VCaP (cell line): ENCODE measurements around the gene TAF5L.
"Not testable (repeated sequence)": the region's sequence is repeated elsewhere in the genome, so short reads cannot be mapped to it uniquely, and the experiment has no call there.

Experiments used
- H3K27ac ChIP-seq: fragments of 450-650 bp; 2 replicates; pipeline ENCODE4 v1.5.1; 2017
- TF ChIP-seq, protein P1 (sequence below): fragments of 450-650 bp; conservative IDR thresholded peaks from 2 replicates; pipeline ENCODE4 v1.5.1; 2017; ENCODE audit warnings: mild to moderate bottlenecking, moderate library complexity

The TAF5L gene

GRCh38 chr1:229625071-229625914, 629 bp downstream of the TAF5L start:
- TF ChIP-seq, protein P1, sequence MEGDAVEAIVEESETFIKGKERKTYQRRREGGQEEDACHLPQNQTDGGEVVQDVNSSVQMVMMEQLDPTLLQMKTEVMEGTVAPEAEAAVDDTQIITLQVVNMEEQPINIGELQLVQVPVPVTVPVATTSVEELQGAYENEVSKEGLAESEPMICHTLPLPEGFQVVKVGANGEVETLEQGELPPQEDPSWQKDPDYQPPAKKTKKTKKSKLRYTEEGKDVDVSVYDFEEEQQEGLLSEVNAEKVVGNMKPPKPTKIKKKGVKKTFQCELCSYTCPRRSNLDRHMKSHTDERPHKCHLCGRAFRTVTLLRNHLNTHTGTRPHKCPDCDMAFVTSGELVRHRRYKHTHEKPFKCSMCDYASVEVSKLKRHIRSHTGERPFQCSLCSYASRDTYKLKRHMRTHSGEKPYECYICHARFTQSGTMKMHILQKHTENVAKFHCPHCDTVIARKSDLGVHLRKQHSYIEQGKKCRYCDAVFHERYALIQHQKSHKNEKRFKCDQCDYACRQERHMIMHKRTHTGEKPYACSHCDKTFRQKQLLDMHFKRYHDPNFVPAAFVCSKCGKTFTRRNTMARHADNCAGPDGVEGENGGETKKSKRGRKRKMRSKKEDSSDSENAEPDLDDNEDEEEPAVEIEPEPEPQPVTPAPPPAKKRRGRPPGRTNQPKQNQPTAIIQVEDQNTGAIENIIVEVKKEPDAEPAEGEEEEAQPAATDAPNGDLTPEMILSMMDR: no peak
- peak overlapping the region; percentile 81 for H3K27ac ChIP-seq

- peak overlapping the region; percentile 81 for H3K27ac ChIP-seq
- TF ChIP-seq, protein P1: no peak
Measured at GRCh38 chr1:229624521-229625070, 1.3 kb downstream of the TAF5L start.

- peak overlapping the region; percentile 81 for H3K27ac ChIP-seq
- TF ChIP-seq, protein P1: no peak
Measured at GRCh38 chr1:229623838-229624237, 2.1 kb downstream of the TAF5L start.

- TF ChIP-seq, protein P1: no peak
Measured at GRCh38 chr1:229623225-229623624, 2.7 kb downstream of the TAF5L start.

DNA sequence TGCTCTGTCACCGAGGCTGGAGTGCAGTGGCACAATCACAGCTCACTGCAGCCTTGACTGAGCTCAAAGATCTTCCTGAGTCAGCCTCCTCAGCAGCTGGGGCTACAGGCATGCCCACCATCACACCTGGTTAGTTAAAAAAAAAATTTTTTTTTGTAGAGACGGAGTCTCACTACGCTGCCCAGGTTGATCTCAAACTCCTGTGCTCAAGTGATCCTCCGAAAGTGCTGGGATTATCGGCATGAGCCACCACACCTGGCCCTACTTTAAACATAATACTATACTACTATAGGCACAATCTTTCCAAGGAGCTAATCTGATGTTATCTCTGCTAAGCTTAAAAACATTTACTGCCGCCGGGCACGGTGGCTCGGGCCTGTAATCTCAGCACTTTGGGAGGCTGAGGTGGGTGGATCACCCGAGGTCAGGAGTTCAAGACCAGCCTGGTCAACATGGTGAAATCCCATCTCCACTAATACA, 3.2 kb downstream of the TAF5L start:
- not testable (repeated sequence) for H3K27ac ChIP-seq

More at GRCh38 chr1:229623225-229623624, 2.7 kb downstream of the TAF5L start:
- no peak overlapping the region for H3K27ac ChIP-seq

DNA sequence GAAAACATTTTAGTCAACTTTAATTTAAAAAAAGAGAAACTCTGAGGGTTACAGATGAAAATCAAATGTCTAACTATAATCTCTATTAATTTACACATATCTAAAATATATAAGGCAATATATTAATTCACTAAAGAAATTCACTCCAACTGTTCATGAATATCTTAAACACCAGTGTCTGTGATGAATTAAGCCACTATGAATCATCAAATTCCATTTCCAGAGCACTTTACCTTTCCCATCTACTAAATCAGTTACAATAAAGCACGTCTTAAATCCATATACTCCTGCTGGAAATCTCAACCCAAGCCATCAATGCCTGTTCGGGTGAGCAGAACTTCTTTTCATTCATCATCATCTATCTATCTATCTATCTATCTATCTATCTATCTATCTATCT, 4.3 kb downstream of the TAF5L start:
- TF ChIP-seq, protein P1: no peak

DNA sequence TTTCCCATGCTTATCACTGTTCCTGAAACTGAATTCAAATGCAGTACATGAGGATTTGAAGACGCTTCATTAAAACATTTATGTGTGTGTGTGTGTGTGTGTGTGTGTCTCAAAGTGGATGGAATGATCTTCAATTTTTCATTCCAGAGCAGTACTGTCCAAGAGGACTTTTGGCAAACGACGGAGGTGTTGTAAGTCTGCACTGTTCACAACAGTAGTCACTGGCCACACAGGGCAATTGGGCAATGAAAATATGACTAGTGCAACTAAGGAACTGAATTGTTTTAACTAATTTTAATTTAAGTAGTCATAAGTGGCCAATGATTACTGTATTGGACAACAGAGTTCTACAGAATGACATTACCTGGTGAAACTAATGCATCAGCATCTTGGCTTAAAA, 5.0 kb downstream of the TAF5L start:
- TF ChIP-seq, protein P1: no peak
- no peak overlapping the region for H3K27ac ChIP-seq

More for the DNA sequence above, 4.3 kb downstream of the TAF5L start:
- H3K27ac ChIP-seq: no peak overlapping the region

DNA sequence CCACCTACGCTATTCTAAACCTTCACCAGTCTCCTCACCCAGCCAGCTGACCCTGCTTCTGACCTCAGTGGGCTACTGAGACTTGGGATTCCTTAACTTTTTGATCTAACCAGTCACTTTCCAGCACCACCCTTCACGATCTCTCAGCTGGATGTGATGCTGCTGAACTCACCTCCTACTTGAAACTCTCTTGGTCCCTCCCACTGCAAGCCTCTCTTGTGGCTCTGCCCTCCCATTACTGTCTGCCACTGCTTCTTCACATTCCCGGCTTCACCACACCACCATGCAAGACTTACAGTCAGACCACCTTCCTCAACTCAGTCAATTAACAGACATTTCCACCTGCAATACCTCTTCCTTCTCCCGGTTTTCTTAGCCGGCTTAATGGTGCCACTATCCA, 6.3 kb downstream of the TAF5L start:
- no peak overlapping the region for H3K27ac ChIP-seq
- TF ChIP-seq, protein P1: no peak
